Common myeloid progenitor, CD34-positive (primary cell): ENCODE results near the gene MAP4.
"Not testable (repeated sequence)": the region's sequence is repeated elsewhere in the genome, so short reads cannot be mapped to it uniquely, and the experiment has no call there.

Experiments used
- CTCF ChIA-PET: fragments of 350-600 bp; sonication (Branson Sonifier 250); formaldehyde crosslinking; loops from one replicate; lab custom pipeline; 2021; ENCODE audit warnings: antibody characterized with exemption; lab: Charles Lee
- POLR2A ChIA-PET: fragments of 350-600 bp; sonication (Branson Sonifier 250); formaldehyde crosslinking; loops from one replicate; lab custom pipeline; 2021; ENCODE audit warnings: antibody characterized with exemption; lab: Charles Lee
- DNase-seq, 3 donors: peaks; one replicate each; pipeline versions ENCODE4 v3.0.0 to v3.0.0-alpha.2; 2013
- H3K27ac ChIP-seq, 2 experiments: 1 replicate in 1 of 2; 2 replicates in 1 of 2; pipeline ENCODE4 v1.7.0; 2013; ENCODE audit warnings: inconsistent platforms in 2 of 2, low read length in 2 of 2, mild to moderate bottlenecking in 2 of 2, low read depth in 1 of 2, moderate library complexity in 1 of 2; ENCODE audit not compliant: severe bottlenecking in 2 of 2, insufficient read depth in 1 of 2, poor library complexity in 1 of 2
- H3K27me3 ChIP-seq, 5 experiments: replicated peaks in 2 of 5; 1 replicate in 3 of 5; 2 replicates in 2 of 5; pipeline versions ENCODE4 v1.6.1 to v1.7.0; 2013; ENCODE audit warnings: low read length in 4 of 5, mild to moderate bottlenecking in 2 of 5, moderate library complexity in 2 of 5, inconsistent platforms in 1 of 5; ENCODE audit not compliant: insufficient read depth in 5 of 5, control insufficient read depth in 4 of 5
- H3K36me3 ChIP-seq, 4 experiments: 1 replicate in 2 of 4; 2 replicates in 2 of 4; pipeline versions ENCODE4 v1.6.1 to v1.7.0; 2013; ENCODE audit warnings: low read length in 3 of 4, control low read depth in 1 of 4, mild to moderate bottlenecking in 1 of 4; ENCODE audit not compliant: control insufficient read depth in 4 of 4, insufficient read depth in 4 of 4
- H3K4me1 ChIP-seq, 4 experiments: 1 replicate in 3 of 4; 2 replicates in 1 of 4; pipeline versions ENCODE4 v1.6.1 to v1.7.1; 2013; ENCODE audit warnings: low read length in 3 of 4, mild to moderate bottlenecking in 3 of 4, control low read depth in 1 of 4, inconsistent platforms in 1 of 4, moderate library complexity in 1 of 4; ENCODE audit not compliant: control insufficient read depth in 4 of 4, insufficient read depth in 4 of 4; ENCODE audit errors: control extremely low read depth in 1 of 4
- H3K4me3 ChIP-seq, 7 experiments: 1 replicate in 4 of 7; 2 replicates in 3 of 7; pipeline versions ENCODE4 v1.5.1 to v1.7.0; 2013; ENCODE audit warnings: mild to moderate bottlenecking in 7 of 7, low read length in 6 of 7, moderate library complexity in 6 of 7, inconsistent platforms in 2 of 7, low read depth in 2 of 7, control low read depth in 1 of 7; ENCODE audit not compliant: insufficient read depth in 4 of 7, control insufficient read depth in 1 of 7; ENCODE audit errors: extremely low read depth in 1 of 7
- H3K9me3 ChIP-seq, 5 experiments: 1 replicate in 4 of 5; 2 replicates in 1 of 5; pipeline versions ENCODE4 v1.6.1 to v1.7.1; 2013; ENCODE audit warnings: low read length in 4 of 5, mild to moderate bottlenecking in 2 of 5, inconsistent platforms in 1 of 5, low read depth in 1 of 5, moderate library complexity in 1 of 5; ENCODE audit not compliant: control insufficient read depth in 4 of 5, insufficient read depth in 2 of 5; ENCODE audit errors: control extremely low read depth in 1 of 5
- WGBS: methylation state at CpG from one replicate; pipeline ENCODE4 v1.1.5; 2013; ENCODE audit not compliant: insufficient coverage; 5-methylcytosine and 5-hydroxymethylcytosine counted together

Gene MAP4

DNA sequence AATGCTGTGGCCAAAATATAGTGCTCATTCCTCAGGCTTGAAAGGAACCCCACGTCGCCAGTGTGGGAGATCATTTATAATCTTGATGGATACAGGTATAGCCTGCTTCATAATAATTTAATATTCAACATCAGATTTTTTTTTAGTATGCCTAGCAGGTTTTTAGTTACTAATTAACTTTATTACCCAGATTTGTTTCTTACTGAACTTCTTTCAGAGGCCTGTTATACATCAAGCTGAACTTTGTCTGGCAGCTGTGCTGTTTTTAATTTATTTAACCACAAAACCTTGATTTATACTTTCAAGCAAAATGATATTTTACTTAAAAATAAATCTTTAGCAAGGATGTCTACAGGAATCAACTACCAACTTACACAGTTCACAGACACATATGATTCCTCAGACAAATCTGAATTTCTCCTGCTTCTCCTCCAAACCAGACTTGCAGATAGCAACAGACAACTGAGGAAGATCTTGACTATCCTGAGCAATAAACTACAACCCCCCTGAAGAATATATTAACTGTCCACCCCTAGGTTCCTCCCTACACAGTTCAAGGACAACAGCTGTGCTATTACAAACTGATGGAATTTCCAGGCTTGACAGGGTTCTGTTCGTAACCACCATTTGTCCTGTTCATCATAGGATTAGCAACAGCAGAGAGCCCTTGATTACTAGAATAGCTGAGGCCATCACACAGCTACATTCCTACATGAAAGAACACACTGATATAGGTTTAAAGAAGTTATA, 610 bp downstream of the MAP4 start:
- CTCF ChIA-PET: no interaction called here
- no peak overlapping the region for H3K4me3 ChIP-seq
- peak overlapping the region in 1 of 2 experiments; percentile 52 for H3K27ac ChIP-seq
- H3K9me3 ChIP-seq: no peaks in the 10 kb centered on the region
- H3K36me3 ChIP-seq: peaks cover 0 to 3% (median 0%) of the 10 kb centered on the region in 4 experiments
- WGBS: 93% methylated on average over 3 of the region's 3 CpGs
- DNase-seq: no peak
- H3K4me1 ChIP-seq: peaks cover 5 to 32% (median 17%) of the 10 kb centered on the region in 4 experiments
- POLR2A ChIA-PET: interaction anchor here (0.5 kb wide), 1 partner anchor 85 kb away, joined by 3 read pairs; no protein-coding TSS in a partner anchor
- no peaks in the 10 kb centered on the region for H3K27me3 ChIP-seq

GRCh38 chr3:48014358-48014757, 1.9 kb downstream of the MAP4 start:
- POLR2A ChIA-PET: no interaction called here
- H3K27ac ChIP-seq: no peak overlapping the region

DNA sequence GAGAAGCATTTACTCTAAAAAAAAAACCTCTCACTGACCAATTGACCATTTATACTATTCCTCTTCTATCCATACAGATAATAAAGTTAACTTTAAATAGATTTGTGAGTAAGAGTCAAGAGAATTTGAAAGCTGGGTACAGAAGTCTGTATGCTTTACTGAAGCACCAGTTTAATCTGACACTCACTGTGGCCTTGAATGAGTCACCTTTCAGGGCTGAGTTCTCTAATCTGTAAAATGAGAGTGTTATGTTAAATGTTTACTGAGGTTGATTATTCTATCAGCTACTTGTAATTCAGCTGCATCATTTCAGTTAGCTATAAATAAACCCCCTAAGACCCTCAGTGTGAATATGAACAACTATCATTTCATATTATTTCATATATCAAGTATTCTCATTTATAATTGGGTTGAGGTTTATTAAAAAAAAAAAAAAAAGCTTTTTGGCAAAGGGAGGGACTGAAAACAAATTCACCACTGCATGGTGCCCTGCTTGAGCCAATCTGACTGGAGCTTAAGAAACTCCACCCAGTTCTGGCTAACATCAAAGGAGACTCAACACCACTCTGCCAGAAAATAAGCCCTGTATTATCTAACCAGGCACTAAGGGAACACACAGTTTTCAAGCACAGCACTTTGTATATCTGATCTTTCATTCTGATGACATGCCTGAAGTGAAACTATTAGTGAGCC, 2.8 kb downstream of the MAP4 start:
- Histone ChIP-seq H3K9me3 (no peaks in the 10 kb centered on the region), H3K4me3 (no peak overlapping the region), H3K36me3 (peaks cover 0 to 6% (median 0%) of the 10 kb centered on the region in 4 experiments), H3K27me3 (no peaks in the 10 kb centered on the region), H3K27ac (no peak overlapping the region), H3K4me1 (peaks cover 5 to 32% (median 17%) of the 10 kb centered on the region in 4 experiments)
- DNase-seq: peak in 2 of 3 donors; percentile 31 to 51
- POLR2A ChIA-PET: no interaction called here
- CTCF ChIA-PET: interaction anchor here (1.3 to 1.4 kb wide), 2 partner anchors 19 to 24 kb away, joined by 3 to 5 read pairs; no protein-coding TSS in a partner anchor

More at GRCh38 chr3:48014358-48014757, 1.9 kb downstream of the MAP4 start:
- Histone ChIP-seq H3K4me3 (no peak overlapping the region), H3K9me3 (no peaks in the 10 kb centered on the region), H3K36me3 (peaks cover 0 to 4% (median 0%) of the 10 kb centered on the region in 4 experiments), H3K4me1 (peaks cover 5 to 32% (median 17%) of the 10 kb centered on the region in 4 experiments), H3K27me3 (no peaks in the 10 kb centered on the region)
- no CpG with 5 or more reads among the region's 2 CpGs for WGBS
- no peak for DNase-seq
- CTCF ChIA-PET: interaction anchor here (1.4 kb wide), 1 partner anchor 24 kb away, joined by 5 read pairs; no protein-coding TSS in a partner anchor

GRCh38 chr3:48012659-48013058, 3.6 kb downstream of the MAP4 start:
- Histone ChIP-seq H3K4me1 (peaks cover 5 to 30% (median 17%) of the 10 kb centered on the region in 4 experiments), H3K4me3 (no peak overlapping the region), H3K27me3 (no peaks in the 10 kb centered on the region), H3K36me3 (peaks cover 0 to 3% (median 0%) of the 10 kb centered on the region in 4 experiments), H3K27ac (no peak overlapping the region), H3K9me3 (no peaks in the 10 kb centered on the region)
- CTCF ChIA-PET: interaction anchor here (1.3 to 1.7 kb wide), 2 partner anchors 10 to 20 kb away, joined by 3 read pairs; no protein-coding TSS in a partner anchor
- POLR2A ChIA-PET: interaction anchor here (0.6 kb wide), 1 partner anchor 16 kb away, joined by 3 read pairs; no protein-coding TSS in a partner anchor
- no CpG with 5 or more reads among the region's 2 CpGs for WGBS
- DNase-seq: no peak

GRCh38 chr3:48008066-48008465, 8.2 kb downstream of the MAP4 start:
- H3K27ac ChIP-seq, H3K4me1 ChIP-seq, H3K9me3 ChIP-seq, DNase-seq, POLR2A ChIA-PET, H3K4me3 ChIP-seq, H3K36me3 ChIP-seq, H3K27me3 ChIP-seq: not testable (repeated sequence)
- CTCF ChIA-PET: interaction anchor here (0.6 kb wide), 1 partner anchor 27 kb away, joined by 3 read pairs; no protein-coding TSS in a partner anchor
- WGBS: 98% methylated on average over 6 of the region's 6 CpGs

DNA sequence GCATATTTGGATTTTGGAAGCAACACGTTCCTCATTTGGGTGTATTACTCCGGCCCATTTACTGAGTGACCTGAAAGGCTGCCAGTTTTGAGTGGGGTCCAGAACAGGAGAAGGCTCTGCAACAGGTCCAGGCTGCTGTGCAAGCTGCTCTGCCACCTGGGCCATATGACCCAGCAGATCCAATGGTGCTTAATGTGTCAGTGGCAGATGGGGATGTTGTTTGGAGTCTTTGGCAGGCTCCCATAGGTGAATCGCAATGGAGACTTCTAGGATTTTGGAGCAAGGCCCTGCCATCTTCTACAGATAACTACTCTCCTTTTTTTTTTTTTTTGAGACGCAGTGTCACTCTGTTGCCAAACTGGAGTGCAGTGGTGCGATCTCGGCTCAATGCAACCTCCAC, 8.9 kb downstream of the MAP4 start:
- CTCF ChIA-PET, H3K4me3 ChIP-seq, H3K27me3 ChIP-seq, H3K36me3 ChIP-seq, DNase-seq, H3K27ac ChIP-seq, H3K4me1 ChIP-seq, H3K9me3 ChIP-seq, POLR2A ChIA-PET: not testable (repeated sequence)
- WGBS: 100% methylated on average over 4 of the region's 6 CpGs

DNA sequence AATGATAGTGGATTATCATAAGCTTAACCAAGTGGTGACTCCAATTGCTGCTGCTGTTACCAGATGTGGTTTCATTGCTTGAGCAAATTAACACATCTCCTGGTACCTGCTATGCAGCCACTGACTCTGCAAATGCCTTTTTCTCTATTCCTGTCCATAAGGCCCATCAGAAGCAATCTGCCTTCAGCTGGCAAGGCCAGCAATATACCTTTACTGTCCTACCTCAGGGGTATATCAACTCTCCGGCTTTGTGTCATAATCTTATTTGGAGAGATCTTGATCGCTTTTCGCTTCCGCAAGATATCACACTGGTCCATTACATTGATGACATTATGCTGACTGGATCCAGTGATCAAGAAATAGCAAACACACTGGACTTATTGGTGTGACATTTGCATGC, 9.4 kb downstream of the MAP4 start:
- CTCF ChIA-PET: not testable (repeated sequence)
- 100% methylated on average over 1 of the region's 4 CpGs for WGBS

More for the DNA sequence above, 9.4 kb downstream of the MAP4 start:
- H3K4me1 ChIP-seq, DNase-seq, H3K4me3 ChIP-seq, H3K9me3 ChIP-seq, POLR2A ChIA-PET, H3K36me3 ChIP-seq, H3K27ac ChIP-seq, H3K27me3 ChIP-seq: not testable (repeated sequence)
